Stimulated activated CD4-positive, alpha-beta T cell treated with anti-CD3 and anti-CD28 coated beads, Interleukin-1b, Interleukin-23, amount 100 ng/mL, for 48 hours (primary cell): ENCODE results near the gene KLK3.
A peak's percentile ranks its signal among the peaks of the same experiment; 100 is the strongest.
"Not testable (repeated sequence)": the region's sequence is repeated elsewhere in the genome, so short reads cannot be mapped to it uniquely, and the experiment has no call there.

Experiments
- DNase-seq: peaks from one replicate; pipeline ENCODE4 v3.0.0-alpha.2; 2020

KLK3 gene

DNA sequence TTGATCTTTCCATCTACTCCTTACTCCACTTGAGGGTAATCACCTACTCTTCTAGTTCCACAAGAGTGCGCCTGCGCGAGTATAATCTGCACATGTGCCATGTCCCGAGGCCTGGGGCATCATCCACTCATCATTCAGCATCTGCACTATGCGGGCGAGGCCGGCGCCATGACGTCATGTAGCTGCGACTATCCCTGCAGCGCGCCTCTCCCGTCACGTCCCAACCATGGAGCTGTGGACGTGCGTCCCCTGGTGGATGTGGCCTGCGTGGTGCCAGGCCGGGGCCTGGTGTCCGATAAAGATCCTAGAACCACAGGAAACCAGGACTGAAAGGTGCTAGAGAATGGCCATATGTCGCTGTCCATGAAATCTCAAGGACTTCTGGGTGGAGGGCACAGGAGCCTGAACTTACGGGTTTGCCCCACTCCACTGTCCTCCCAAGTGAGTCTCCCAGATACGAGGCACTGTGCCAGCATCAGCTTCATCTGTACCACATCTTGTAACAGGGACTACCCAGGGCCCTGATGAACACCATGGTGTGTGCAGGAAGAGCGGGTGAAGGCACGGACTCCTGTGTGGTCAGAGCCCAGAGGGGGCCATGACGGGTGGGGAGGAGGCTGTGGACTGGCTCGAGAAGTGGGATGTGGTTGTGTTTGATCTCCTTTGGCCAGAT, 15.8 kb downstream of the KLK3 start:
- DNase-seq = peak; percentile 58

DNA sequence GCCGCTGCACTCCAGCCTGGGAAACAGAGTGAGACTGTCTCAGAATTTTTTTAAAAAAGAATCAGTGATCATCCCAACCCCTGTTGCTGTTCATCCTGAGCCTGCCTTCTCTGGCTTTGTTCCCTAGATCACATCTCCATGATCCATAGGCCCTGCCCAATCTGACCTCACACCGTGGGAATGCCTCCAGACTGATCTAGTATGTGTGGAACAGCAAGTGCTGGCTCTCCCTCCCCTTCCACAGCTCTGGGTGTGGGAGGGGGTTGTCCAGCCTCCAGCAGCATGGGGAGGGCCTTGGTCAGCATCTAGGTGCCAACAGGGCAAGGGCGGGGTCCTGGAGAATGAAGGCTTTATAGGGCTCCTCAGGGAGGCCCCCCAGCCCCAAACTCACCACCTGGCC, 18.3 kb downstream of the KLK3 start, which contains the start of gene KLK2:
Gene KLK2, plus strand, starts transcription at position 384 of the 400 bp plus-strand sequence. CDS start 35 bp downstream, outside the sequence.
- no peak for DNase-seq

DNA sequence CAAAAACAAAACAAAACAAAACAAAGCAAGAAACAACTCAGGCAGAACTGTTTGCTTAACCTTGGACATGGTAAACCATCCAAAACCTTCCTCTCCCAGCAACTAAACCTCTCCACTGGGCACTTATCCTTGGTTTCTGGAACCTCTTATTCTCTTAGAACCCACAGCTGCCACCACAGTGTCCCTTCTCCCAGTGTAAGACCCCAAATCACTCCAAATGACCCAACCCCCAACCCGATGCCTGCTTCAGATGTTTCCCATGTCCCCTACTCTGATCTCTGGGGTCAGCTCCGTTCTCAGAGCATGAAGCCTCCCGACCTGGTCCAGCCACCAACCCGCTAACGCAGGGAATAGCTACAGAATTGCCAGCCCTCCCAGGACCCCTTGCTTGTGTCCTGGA, 19.5 kb downstream of the KLK3 start:
- no peak for DNase-seq

DNA sequence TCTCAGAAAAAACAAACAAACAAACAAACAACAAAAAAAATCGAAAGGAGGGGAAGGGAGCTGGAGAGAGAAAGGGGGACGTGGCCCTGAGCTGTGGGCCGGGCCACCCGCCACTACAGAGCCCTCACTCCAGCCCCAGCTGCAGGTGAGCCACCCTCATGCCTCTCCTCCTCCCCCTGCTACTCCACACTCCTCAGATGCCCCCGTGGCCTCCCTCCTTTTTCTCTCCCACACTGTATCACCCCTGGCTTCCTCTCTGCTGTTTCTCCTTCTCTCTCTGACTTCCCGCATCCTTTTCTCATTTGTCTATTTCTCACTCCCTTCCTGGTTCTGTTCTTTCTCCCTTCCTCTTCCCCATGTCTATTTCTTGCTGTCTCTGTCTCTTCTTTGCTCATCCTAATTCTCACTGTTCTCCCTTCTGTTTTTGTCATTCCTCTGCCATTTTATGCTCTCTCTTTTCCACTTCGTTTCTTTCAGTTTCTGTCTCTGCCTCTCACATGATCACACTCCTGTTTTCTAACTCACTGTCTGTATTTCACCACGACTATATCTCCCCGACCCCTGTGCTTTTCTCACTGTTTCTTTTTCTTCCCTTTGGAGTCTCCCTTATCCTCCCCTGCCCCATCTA, 21.2 kb downstream of the KLK3 start:
- no peak for DNase-seq

DNA sequence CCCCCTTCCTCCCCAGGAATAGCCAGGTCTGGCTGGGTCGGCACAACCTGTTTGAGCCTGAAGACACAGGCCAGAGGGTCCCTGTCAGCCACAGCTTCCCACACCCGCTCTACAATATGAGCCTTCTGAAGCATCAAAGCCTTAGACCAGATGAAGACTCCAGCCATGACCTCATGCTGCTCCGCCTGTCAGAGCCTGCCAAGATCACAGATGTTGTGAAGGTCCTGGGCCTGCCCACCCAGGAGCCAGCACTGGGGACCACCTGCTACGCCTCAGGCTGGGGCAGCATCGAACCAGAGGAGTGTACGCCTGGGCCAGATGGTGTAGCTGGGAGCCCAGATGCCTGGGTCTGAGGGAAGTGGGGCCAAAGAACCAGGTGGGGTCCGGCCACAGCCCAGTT, 21.7 kb downstream of the KLK3 start:
- DNase-seq = no peak

DNA sequence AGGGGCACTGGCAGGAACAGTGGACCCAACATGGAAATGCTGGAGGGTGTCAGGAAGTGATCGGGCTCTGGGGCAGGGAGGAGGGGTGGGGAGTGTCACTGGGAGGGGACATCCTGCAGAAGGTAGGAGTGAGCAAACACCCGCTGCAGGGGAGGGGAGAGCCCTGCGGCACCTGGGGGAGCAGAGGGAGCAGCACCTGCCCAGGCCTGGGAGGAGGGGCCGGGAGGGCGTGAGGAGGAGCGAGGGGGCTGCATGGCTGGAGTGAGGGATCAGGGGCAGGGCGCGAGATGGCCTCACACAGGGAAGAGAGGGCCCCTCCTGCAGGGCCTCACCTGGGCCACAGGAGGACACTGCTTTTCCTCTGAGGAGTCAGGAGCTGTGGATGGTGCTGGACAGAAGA, 22.6 kb downstream of the KLK3 start:
- no peak for DNase-seq

DNA sequence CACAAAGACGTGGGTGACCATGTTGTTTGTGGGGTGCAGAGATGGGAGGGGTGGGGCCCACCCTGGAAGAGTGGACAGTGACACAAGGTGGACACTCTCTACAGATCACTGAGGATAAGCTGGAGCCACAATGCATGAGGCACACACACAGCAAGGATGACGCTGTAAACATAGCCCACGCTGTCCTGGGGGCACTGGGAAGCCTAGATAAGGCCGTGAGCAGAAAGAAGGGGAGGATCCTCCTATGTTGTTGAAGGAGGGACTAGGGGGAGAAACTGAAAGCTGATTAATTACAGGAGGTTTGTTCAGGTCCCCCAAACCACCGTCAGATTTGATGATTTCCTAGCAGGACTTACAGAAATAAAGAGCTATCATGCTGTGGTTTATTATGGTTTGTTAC, 24.1 kb downstream of the KLK3 start:
- no peak for DNase-seq

DNA sequence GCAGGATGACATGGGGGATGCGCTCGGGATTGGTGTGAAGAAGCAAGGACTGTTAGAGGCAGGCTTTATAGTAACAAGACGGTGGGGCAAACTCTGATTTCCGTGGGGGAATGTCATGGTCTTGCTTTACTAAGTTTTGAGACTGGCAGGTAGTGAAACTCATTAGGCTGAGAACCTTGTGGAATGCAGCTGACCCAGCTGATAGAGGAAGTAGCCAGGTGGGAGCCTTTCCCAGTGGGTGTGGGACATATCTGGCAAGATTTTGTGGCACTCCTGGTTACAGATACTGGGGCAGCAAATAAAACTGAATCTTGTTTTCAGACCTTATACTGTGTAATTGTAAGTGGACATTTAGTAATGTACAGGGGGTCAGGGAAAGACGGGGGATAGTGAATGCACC, 25.5 kb downstream of the KLK3 start:
- DNase-seq = no peak

DNA sequence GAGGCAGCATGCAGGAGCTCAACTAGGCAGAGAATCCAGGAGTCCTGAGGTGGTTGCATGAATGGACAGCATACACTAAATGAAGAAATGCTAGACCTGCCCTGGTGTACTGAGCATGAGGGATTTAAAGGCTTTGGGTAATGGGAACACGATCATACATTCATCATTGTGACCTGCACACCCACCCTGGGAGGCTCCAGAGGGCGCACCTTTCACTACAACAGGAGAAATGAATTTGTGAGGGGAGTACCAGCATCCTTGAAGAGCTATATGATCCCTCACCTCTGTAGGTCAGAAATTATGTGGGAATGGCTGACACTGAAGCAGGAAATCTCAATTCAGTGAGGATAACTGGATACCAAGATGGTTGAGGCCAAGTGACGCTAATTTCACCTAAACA, 27.5 kb downstream of the KLK3 start:
- no peak for DNase-seq

DNA sequence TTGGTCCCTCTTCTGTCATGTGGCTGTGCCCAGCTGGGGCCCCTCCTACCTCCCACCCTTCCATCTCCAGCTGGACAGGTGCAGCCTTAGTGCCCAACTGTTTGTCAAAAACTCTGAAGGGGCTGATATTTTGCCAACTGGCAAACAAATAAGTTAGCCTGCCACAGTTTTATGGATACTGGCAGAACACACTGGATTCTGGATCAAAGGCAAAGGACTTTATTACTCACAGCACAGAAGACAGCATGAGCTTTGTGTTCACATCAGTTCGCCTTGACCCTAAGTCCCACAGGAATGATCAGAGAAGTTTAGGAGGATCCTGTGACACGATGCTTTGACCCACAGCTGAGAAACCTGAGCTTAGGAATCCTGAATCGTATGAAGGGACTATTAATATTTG, 34.9 kb downstream of the KLK3 start:
- DNase-seq = no peak

DNA sequence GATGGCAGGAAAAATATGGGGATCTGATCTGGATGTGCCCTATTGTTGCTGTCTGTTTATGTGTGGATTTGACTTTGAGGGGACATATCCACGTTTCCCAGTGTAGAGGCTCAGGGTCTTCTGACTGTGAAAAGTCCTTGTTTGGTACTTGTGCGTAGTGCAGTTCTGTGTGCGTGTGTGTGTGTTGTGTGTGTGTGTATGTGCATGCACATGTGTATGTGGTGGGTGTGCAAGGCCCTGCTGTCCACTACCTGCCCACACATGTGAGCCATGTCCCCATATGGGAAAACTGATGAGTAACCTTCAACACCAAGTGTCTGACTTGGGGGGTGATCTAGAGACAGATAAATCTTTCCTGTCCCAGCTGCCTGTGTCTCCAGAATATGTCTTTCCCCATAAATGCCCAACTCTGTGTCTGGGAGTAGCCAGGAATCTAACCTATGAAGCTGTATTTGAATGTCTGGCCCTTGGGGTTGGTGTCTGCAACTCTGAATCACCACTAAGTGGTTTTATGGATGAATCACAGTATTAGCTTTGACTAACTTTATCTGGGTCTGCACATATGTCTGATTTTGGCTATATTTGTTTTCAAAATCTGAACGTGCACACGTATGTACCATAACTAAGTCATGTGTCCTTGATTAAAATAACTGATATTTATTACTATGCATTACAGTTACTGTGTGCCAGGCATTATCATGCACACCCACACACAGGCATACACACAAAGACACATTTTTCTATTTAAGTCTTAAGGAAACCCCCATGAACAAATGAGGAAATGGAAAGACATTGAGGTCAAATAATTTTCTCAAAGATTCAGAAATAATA, 35.9 kb downstream of the KLK3 start:
- no peak for DNase-seq

DNA sequence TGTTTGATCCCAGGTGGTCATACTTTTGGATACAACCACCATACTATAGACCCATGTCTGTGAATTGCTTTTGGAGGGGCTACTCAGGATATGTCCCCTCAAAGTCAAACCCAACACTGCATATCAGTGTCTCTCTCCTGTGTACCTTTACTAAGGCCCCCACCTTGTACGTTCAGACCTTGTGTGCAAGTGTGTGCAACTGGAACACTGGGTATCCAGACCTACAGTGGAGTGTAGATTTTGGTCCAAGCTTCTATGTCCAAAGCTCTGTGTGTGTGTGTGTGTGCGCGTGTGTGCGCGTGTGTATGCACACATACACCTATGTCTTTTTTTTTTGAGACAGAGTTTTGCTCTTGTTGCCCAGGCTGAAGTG, 36.5 kb downstream of the KLK3 start:
- DNase-seq = no peak

DNA sequence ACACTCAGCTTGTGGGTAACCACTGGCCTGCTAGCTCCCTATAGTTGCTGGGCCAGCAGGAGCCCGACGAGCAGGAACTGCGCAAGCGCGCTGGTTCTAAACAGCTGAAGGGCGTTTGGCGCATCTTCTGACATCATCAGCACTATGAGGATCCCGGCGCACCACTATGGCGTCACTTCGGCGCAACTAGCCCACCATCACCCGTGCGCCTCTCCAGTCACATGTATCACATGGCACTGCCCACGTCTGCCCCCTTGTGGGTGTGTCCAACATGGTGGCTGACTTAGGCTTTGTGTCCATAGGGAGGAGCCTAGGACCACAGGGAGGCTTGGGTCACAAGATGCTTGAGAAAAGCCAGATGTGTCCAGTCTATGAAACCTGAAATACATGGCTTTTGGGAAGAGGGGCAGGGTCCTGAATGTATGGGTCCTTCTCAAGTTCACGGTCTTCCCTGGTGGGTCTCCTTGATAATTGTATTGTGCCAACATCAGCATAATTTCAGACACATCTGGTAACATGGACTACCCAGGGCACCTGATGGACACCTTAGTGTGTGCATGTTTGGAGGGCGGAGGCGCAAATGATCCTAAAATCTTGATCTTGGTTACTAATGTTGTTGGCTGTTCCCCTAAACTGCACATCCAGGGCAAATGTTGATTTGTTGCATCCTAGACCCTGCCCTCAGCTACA, 38.5 kb downstream of the KLK3 start:
- no peak for DNase-seq

DNA sequence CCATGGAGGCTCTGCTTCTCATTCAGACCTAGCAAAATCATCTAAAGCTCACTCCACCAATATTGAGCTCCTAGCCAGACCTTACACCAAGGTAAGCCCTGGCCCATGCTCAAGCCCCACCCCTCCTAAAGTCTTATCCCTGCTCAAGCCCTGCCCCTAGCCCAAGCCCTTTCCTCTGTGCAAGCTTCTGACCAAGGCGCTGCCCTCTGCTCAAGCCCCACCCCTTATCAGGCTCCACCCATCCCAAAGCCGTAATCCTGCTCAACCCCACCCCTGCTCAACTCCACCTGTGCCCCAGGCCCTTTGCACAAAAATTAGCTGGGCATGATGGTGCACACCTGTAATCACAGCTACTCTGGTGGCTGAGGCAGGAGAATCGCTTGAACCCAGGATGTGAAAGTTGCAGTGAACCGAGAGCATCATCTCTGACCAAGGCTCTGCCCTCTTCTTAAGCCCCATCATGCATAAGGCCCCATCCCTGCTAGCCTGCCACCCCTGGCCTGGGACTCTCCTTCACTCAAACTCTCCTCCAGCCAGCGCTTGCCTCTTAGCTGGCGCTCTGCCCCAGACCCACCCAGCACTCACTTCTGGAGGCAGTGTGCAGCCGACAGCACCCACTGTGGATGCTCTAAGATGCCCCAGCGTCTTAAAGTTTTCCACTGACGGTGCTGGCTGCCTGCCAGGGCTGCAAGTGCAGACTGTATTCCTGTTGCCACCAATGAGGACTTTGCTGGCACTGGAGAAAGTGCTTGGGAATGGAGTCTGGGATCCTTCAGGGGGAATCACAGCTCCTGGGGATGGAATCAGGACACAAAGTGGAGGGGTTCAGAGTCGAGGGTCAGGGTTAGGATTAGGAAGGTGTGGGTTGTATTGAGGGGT, 40.0 kb downstream of the KLK3 start:
- DNase-seq = no peak

DNA sequence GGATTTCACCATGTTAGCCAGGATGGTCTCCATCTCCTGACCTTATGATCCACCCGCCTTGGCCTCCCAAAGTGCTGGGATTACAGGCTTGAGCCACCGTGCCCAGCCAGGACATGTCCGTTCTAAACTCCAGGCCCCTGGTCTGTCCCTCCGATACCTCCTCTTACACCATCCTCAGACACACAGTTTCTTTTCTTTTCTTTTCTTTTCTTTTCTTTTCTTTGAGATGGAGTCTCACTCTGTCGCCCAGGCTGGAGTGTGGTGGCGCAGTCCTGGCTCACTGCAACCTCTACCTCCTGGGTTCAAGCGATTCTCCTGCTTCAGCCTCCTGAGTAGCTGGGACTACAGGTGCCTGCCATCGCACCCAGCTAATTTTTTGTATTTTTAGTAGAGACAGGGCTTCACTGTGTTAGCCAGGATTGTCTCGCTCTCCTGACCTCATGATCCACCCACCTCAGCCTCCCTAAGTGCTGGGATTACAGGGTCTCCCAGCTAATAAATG, 41.4 kb downstream of the KLK3 start:
- DNase-seq = not testable (repeated sequence)

DNA sequence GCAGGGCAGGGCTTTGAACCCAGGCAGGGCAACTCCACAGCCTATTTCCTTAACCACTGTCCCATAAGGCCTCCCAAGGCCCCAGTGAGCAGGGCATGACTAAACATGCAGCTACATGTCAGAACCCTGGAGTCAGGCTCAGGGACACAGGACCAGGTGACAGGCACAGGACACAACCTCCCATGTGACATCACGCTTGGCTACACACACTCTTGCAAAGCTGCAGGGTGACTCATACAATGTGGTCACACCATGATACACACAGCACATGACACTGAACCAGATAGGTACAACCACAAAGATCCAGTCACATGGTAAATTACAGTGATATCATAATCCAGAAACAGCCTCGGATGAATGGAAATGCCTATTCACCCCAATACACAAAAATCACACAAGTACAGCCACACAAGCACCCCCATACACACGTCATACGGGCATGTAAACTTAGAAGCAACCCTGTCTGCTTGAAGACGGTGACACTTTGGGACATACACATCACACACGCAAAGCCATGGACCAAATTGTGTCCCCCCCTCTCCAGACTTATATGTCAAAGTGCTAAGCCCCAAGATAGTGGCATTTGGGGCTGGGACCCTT, 42.0 kb downstream of the KLK3 start:
- DNase-seq = peak; percentile 52

DNA sequence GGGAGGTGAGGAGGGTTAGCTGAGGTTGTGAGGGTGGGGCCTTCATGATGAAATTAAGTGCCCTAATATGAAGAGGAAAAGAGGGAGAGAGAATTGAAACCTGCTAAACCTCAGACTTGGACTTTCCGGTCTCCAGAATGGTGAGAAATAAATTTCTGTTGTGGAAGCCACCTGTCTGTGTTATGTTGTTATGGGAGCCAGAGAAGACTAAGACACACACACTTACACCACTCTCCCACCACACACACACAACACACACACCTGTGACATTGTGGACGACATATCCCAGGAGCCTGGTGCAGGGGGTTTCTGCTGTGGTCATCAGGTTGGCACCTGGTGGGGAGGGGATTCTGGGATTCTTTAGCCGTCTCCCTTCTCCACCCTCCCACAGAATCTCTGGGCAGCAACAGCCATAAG, 42.5 kb downstream of the KLK3 start:
- DNase-seq = no peak

DNA sequence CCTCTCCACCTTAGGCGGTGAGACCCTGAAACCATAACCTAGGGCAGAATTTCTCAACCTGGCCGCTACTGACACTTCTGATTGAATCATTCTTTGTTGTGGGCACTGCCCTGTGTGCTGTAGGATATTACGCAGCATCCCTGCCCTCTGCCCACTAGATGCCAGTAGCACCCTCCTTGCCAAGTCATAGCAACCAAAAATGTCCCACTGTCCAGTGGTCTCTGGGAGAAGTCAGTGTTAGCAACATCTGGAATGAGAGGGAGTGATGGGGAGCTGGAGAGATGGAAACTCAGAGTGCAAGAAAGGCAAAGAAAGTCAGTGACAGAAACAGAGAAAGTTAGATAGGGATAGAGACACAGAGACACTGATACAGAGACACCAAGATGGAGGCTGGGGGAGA, 42.9 kb downstream of the KLK3 start:
- no peak for DNase-seq

DNA sequence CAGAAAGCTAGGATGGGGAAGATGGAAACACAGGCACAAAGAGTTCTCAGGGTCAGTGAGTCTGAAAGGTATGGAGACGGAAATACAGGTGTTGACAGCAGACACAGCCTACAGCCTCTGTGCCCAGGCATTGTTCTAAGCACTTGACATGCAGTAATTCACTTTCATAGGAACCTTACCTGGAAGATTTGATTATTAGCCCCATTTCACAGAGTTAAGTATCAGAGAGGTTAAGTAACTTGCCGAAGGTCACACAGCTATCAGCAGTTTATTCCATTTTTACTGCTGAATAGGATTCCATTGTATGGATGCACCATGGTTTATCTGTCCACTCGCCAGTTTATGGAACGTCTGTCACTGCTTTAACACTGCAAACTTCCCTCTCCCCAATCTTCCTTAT, 43.3 kb downstream of the KLK3 start:
- DNase-seq = no peak

DNA sequence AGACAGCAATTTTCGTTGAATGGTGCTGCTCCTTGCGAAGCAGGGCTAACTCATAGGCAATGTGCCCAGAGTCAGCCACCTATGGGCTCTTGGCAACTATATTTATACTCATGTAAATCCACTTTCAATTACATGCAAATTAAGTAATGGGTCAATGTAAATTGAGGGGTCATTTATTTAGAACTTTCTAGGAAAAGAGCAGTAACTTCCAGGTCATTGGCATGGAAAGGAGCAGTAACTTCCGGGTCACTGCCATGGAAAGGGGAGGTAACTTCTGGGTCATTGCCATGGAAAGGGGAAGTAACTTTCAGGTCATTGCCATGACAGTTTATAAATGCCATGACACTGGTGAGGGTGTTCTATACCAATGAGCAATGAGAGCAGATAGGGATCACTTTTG, 44.9 kb downstream of the KLK3 start:
- no peak for DNase-seq

DNA sequence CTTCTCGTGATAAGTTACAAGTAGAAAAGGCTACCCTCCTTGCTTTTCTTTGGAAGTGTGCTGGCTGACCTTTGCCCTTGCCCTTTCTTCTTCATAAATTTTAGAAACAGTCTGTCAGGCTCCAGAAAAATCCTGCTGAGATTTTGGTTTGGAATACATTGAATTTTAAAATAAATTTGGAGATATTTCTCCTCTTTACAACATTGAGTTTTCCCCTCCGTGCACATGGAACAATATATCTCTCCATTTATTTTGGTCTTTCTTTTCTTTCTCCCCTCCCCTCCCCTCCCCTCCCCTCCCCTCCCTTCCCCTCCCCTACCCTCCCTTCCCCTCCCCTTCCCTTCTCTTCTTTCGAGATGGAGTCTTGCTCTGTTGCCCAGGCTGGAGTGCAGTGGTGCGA, 47.9 kb downstream of the KLK3 start:
- no peak for DNase-seq

DNA sequence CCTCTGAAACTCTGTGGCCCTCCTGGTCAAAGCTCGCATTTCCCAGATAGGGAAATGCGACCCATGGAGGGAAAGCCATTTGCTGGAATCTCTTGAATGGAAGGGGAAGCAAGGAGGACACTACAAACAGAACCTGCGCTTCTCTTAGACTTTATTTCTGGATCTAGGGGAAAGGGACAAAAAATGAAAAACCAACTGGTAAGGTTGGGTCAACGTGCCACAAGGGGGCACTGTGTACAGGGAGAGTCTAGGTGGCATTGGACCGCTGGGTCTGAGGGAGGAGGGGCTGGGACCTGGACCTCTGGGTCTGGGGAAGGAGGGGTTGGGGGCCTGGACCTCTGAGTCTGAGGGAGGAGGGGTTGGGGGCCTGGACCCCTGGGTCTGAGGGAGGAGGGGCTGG, 51.5 kb downstream of the KLK3 start:
- DNase-seq = peak; percentile 31
